Calu3 (cell line): ENCODE results near the gene POPDC2. TPM values are rescaled to one million over a fixed set of nuclear protein-coding genes. Genes with fewer than 3 reads are reported as not detected.

Source experiments
- BruUV-seq: library from RNA; stranded (reverse); fragments of 400-500 nt; replicated peaks from 2 replicates; lab custom pipeline; 2021; lab: Mats Ljungman, UMichigan
- CTCF ChIA-PET: fragments of 300-600 bp; sonication (Branson Sonifier 250); formaldehyde crosslinking; loops from one replicate; lab custom pipeline; 2022; ENCODE audit warnings: antibody characterized with exemption; lab: Charles Lee
- DNase-seq: peaks from one replicate; pipeline ENCODE4 v3.0.0; 2022
- H3K27ac Mint-ChIP-seq: one replicate; pipeline ENCODE4 v1.8.0; 2022; ENCODE audit warnings: mixed read lengths; ENCODE audit not compliant: unreplicated experiment
- H3K27me3 Mint-ChIP-seq: one replicate; pipeline ENCODE4 v1.8.0; 2022; ENCODE audit warnings: mixed read lengths; ENCODE audit not compliant: unreplicated experiment
- H3K36me3 Mint-ChIP-seq: one replicate; pipeline ENCODE4 v1.8.0; 2022; ENCODE audit warnings: mild to moderate bottlenecking, moderate library complexity, mixed read lengths; ENCODE audit not compliant: insufficient read depth, unreplicated experiment
- H3K4me1 Mint-ChIP-seq: one replicate; pipeline ENCODE4 v1.8.0; 2022; ENCODE audit warnings: mild to moderate bottlenecking, low read depth, mixed read lengths; ENCODE audit not compliant: unreplicated experiment
- H3K4me3 Mint-ChIP-seq: one replicate; pipeline ENCODE4 v1.8.0; 2022; ENCODE audit warnings: mild to moderate bottlenecking, low read depth, moderate library complexity, mixed read lengths; ENCODE audit not compliant: unreplicated experiment
- H3K9me3 Mint-ChIP-seq: one replicate; pipeline ENCODE4 v1.8.0; 2022; ENCODE audit warnings: low read depth, mixed read lengths; ENCODE audit not compliant: unreplicated experiment
- CTCF ChIP-seq: fragments of 200-600 bp; IDR thresholded peaks from one replicate; pipeline ENCODE4 v1.8.0; 2022; ENCODE audit warnings: antibody characterized with exemption; ENCODE audit not compliant: unreplicated experiment
- intact Hi-C: fragments of 100-400 bp; cut with micrococcal nuclease; formaldehyde crosslinking; loops from one replicate; pipeline ENCODE4 v1.10.0; 2022; ENCODE audit not compliant: unreplicated experiment
- total RNA-seq: library from RNA; stranded (reverse); gene quantifications from 2 replicates; pipeline ENCODE4 v1.2.3, GENCODE V29; 2022

Gene POPDC2
- total RNA-seq, 1 experiment from 2014 or later, result 0.80 TPM

- no TSS peak for BruUV-seq
- no peak for DNase-seq
- no peaks in the 10 kb centered on the region for H3K9me3 Mint-ChIP-seq
- peaks cover 13% of the 10 kb centered on the region for H3K36me3 Mint-ChIP-seq
- H3K27me3 Mint-ChIP-seq, result no peaks in the 10 kb centered on the region
- peak overlapping the region; percentile 94 for H3K27ac Mint-ChIP-seq
- H3K4me3 Mint-ChIP-seq, result peak overlapping the region; percentile 76
- intact Hi-C loops, result loop anchor here (10.0 kb wide), 1 partner anchor 213 kb away; the partner anchor contains the start of genes POGLUT1 and TMEM39A
- no peak for TF ChIP-seq CTCF
- no peaks in the 10 kb centered on the region for H3K4me1 Mint-ChIP-seq
- CTCF ChIA-PET, result no interaction called here
These were observed 17.2 kb upstream of the POPDC2 start for GRCh38 chr3:119677641-119677934.

GRCh38 chr3:119676771-119677640, 16.6 kb upstream of the POPDC2 start, which contains the start of gene COX17:
Gene COX17 (minus strand): TSS chr3:119677406. CDS start chr3:119677310, 96 bp downstream.
- BruUV-seq, result no TSS peak
- Mint-ChIP-seq H3K27me3 (no peaks in the 10 kb centered on the region), H3K4me3 (peak within 1 kb of the TSS; percentile 76), H3K27ac (peak within 1 kb of the TSS; percentile 94), H3K9me3 (no peaks in the 10 kb centered on the region), H3K36me3 (peaks cover 13% of the 10 kb centered on the region), H3K4me1 (no peaks in the 10 kb centered on the region)
- no peak for TF ChIP-seq CTCF
- intact Hi-C loops, result loop anchor here (10.0 kb wide), 1 partner anchor 212 kb away; the partner anchor contains the start of genes POGLUT1 and TMEM39A
- CTCF ChIA-PET, result no interaction called here
- peak; percentile 93 for DNase-seq

- Mint-ChIP-seq H3K4me1 (no peaks in the 10 kb centered on the region), H3K36me3 (peaks cover 13% of the 10 kb centered on the region), H3K4me3 (peak overlapping the region; percentile 76), H3K9me3 (no peaks in the 10 kb centered on the region), H3K27me3 (no peaks in the 10 kb centered on the region), H3K27ac (no peak overlapping the region)
- no TSS peak for BruUV-seq
- no peak for TF ChIP-seq CTCF
- no peak for DNase-seq
- intact Hi-C loops, result loop anchor here (10.0 kb wide), 1 partner anchor 211 kb away; the partner anchor contains the start of genes POGLUT1 and TMEM39A
- CTCF ChIA-PET, result no interaction called here
These were observed 15.6 kb upstream of the POPDC2 start for GRCh38 chr3:119676020-119676419.

GRCh38 chr3:119675188-119675874, 14.9 kb upstream of the POPDC2 start:
- no TSS peak for BruUV-seq
- Mint-ChIP-seq H3K27ac (no peak overlapping the region), H3K27me3 (no peaks in the 10 kb centered on the region), H3K4me1 (no peaks in the 10 kb centered on the region), H3K36me3 (peaks cover 13% of the 10 kb centered on the region), H3K4me3 (peak overlapping the region; percentile 76), H3K9me3 (no peaks in the 10 kb centered on the region)
- CTCF ChIA-PET, result interaction anchor here (0.9 kb wide), 1 partner anchor 457 kb away, joined by 5 read pairs; no protein-coding TSS in a partner anchor
- DNase-seq, result no peak
- TF ChIP-seq CTCF, result no peak
- intact Hi-C loops, result loop anchor here (10.0 kb wide), 1 partner anchor 211 kb away; the partner anchor contains the start of genes POGLUT1 and TMEM39A
